NOMO-1 (cell line): ENCODE data around the gene COMMD3.
A peak's percentile ranks its signal among the peaks of the same experiment; 100 is the strongest.
"Not testable (repeated sequence)": the region's sequence is repeated elsewhere in the genome, so short reads cannot be mapped to it uniquely, and the experiment has no call there.

Experiments used
- DNase-seq, 2 experiments: peaks; one replicate each; lab custom pipeline; 2025; ENCODE audit not compliant: unreplicated experiment in 2 of 2; lab: John Stamatoyannopoulos, UW

COMMD3 gene

GRCh38 chr10:22316286-22317075 is at the start of gene COMMD3:
Gene COMMD3 (plus strand): TSS chr10:22316388. CDS start chr10:22316418, 30 bp downstream.
- DNase-seq: peak; percentile 74 to 81

- DNase-seq: no peak
Measured at GRCh38 chr10:22268503-22268902, 47.7 kb upstream of the COMMD3 start.

- DNase-seq: no peak
Measured at GRCh38 chr10:22271786-22272185, 44.4 kb upstream of the COMMD3 start.

GRCh38 chr10:22278441-22278782 is 37.8 kb upstream of the COMMD3 start:
- no peak for DNase-seq

- no peak for DNase-seq
Measured at GRCh38 chr10:22280078-22280477, 36.1 kb upstream of the COMMD3 start.

- DNase-seq: no peak
Measured at GRCh38 chr10:22285130-22285529, 31.1 kb upstream of the COMMD3 start.

- no peak for DNase-seq
Measured at GRCh38 chr10:22293747-22294404, 22.3 kb upstream of the COMMD3 start.

GRCh38 chr10:22294694-22295093 is 21.5 kb upstream of the COMMD3 start:
- no peak for DNase-seq

GRCh38 chr10:22301193-22301592 is 15.0 kb upstream of the COMMD3 start:
- no peak for DNase-seq

- no peak for DNase-seq
Measured at GRCh38 chr10:22303461-22303860, 12.7 kb upstream of the COMMD3 start.

GRCh38 chr10:22305721-22306120 is 10.5 kb upstream of the COMMD3 start:
- DNase-seq: no peak

GRCh38 chr10:22308390-22308789 is 7.8 kb upstream of the COMMD3 start:
- peak in 1 of 2 experiments; percentile 62 for DNase-seq

- DNase-seq: no peak
Measured at GRCh38 chr10:22309180-22310000, 6.8 kb upstream of the COMMD3 start.

- not testable (repeated sequence) for DNase-seq
Measured at GRCh38 chr10:22310012-22310411, 6.2 kb upstream of the COMMD3 start.

- no peak for DNase-seq
Measured at GRCh38 chr10:22310928-22311327, 5.3 kb upstream of the COMMD3 start.

- DNase-seq: peak; percentile 48 to 73
Measured at GRCh38 chr10:22314852-22315251, 1.3 kb upstream of the COMMD3 start.

- DNase-seq: no peak
Measured at GRCh38 chr10:22315455-22316285, 518 bp upstream of the COMMD3 start.

- DNase-seq: no peak
Measured at GRCh38 chr10:22317076-22317370, 835 bp downstream of the COMMD3 start.

- DNase-seq: no peak
Measured at GRCh38 chr10:22317771-22318565, 1.8 kb downstream of the COMMD3 start.

- no peak for DNase-seq
Measured at GRCh38 chr10:22318772-22319171, 2.6 kb downstream of the COMMD3 start.
